ENCODE results near the gene ZNF331.

ZNF331 gene

GRCh38 chr19:53552001-53552721 lies 14.2 kb downstream of the ZNF331 start:
- no peak for TF ChIP-seq CTCF (IDR thresholded peaks at IDR 0.05; ENCODE audit: extremely low read depth, insufficient read depth, missing control alignments)
- DNase-seq (ENCODE audit: low spot score), result no peak
- in situ Hi-C loops (cut with MboI; ENCODE audit: low pct_unique_long_range_greater_than_20kb, low sequenced_read_pairs, unreplicated experiment), result no loop called here

- in situ Hi-C loops (cut with MboI; ENCODE audit: low pct_unique_long_range_greater_than_20kb, low sequenced_read_pairs, unreplicated experiment), result no loop called here
- DNase-seq (ENCODE audit: low spot score), result no peak
- no peak for TF ChIP-seq CTCF (IDR thresholded peaks at IDR 0.05; ENCODE audit: extremely low read depth, insufficient read depth, missing control alignments)
These were observed 15.2 kb downstream of the ZNF331 start for GRCh38 chr19:53553156-53553555.

GRCh38 chr19:53553865-53554791 lies 16.2 kb downstream of the ZNF331 start:
- DNase-seq (ENCODE audit: low spot score), result peak; percentile 81
- no peak for TF ChIP-seq CTCF (IDR thresholded peaks at IDR 0.05; ENCODE audit: extremely low read depth, insufficient read depth, missing control alignments)
- in situ Hi-C loops (cut with MboI; ENCODE audit: low pct_unique_long_range_greater_than_20kb, low sequenced_read_pairs, unreplicated experiment), result no loop called here

- in situ Hi-C loops (cut with MboI; ENCODE audit: low pct_unique_long_range_greater_than_20kb, low sequenced_read_pairs, unreplicated experiment), result no loop called here
- DNase-seq (ENCODE audit: low spot score), result no peak
- no peak for TF ChIP-seq CTCF (IDR thresholded peaks at IDR 0.05; ENCODE audit: extremely low read depth, insufficient read depth, missing control alignments)
These were observed 16.9 kb downstream of the ZNF331 start for GRCh38 chr19:53554804-53555203.

- in situ Hi-C loops (cut with MboI; ENCODE audit: low pct_unique_long_range_greater_than_20kb, low sequenced_read_pairs, unreplicated experiment), result no loop called here
- DNase-seq (ENCODE audit: low spot score), result no peak
- TF ChIP-seq CTCF (IDR thresholded peaks at IDR 0.05; ENCODE audit: extremely low read depth, insufficient read depth, missing control alignments), result no peak
These were observed 17.4 kb downstream of the ZNF331 start for GRCh38 chr19:53555352-53555751.

GRCh38 chr19:53571339-53571738 lies 33.4 kb downstream of the ZNF331 start:
- no peak for TF ChIP-seq CTCF (IDR thresholded peaks at IDR 0.05; ENCODE audit: extremely low read depth, insufficient read depth, missing control alignments)
- DNase-seq (ENCODE audit: low spot score), result no peak
- in situ Hi-C loops (cut with MboI; ENCODE audit: low pct_unique_long_range_greater_than_20kb, low sequenced_read_pairs, unreplicated experiment), result no loop called here

Measured in GM13977 (cell line).